ENCODE measurements around the gene COMMD7.

The COMMD7 gene

DNA sequence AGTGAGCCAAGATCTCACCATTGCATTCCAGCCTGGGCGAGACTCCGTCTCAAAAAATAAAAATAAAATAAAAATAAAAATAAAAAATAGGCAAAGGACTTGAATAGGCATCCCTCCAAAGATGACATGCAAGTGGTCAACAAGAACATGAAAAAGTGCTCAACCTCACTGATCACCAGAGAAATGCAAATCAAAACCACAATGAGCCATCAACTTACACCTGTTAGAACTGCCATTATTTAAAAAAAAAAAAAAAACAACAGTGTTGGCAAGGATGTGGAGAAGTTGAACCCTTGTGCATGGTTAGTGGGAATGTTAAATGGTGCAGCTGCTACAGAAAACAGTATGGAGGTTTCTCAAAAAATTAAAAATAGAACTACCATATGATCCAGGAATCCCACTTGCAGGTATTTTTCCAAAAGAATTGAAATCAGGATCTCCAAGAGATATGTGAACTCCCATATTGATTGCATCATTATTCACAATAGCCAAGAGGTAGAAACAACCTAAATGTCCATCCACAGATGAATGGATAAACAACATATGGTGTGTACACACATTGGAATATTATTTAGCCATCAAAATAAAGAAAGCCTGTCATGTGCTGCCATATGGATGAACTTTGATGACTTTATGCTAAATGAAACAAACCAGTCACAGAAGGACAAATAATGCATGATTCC lies 72.4 kb downstream of the COMMD7 start:
- Histone ChIP-seq H3K18ac (ENCODE audit: low read length) (no peak overlapping the region), H3K56ac (ENCODE audit: low read length) (no peak overlapping the region), H2BK15ac (replicated peaks; ENCODE audit: low read depth) (no peak overlapping the region), H4K5ac (ENCODE audit: low read length) (no peak overlapping the region), H2BK120ac (ENCODE audit: low read depth, low read length) (no peak overlapping the region), H3K4me1 (ENCODE audit: control insufficient read depth, low read depth, low read length) (no peaks in the 10 kb centered on the region), H3K4ac (ENCODE audit: low read depth, low read length) (no peak overlapping the region), H4K8ac (ENCODE audit: low read depth, low read length) (no peak overlapping the region), H3K9ac (ENCODE audit: low read length) (no peak overlapping the region), H3K36me3 (ENCODE audit: control insufficient read depth, insufficient read depth, low read length) (no peaks in the 10 kb centered on the region), H3K27ac (ENCODE audit: low read depth, low read length) (no peak overlapping the region), H3K4me3 (ENCODE audit: low read length) (no peak overlapping the region), H3K79me1 (ENCODE audit: low read length) (no peaks in the 10 kb centered on the region), H3K79me2 (ENCODE audit: control insufficient read depth, insufficient read depth, low read length) (no peaks in the 10 kb centered on the region), H3K27me3 (ENCODE audit: insufficient read depth, low read length, poor library complexity) (no peaks in the 10 kb centered on the region), H2BK5ac (ENCODE audit: low read length) (no peak overlapping the region), H3K23ac (ENCODE audit: low read length) (no peak overlapping the region), H3K4me2 (ENCODE audit: low read length) (no peak overlapping the region), H2AK5ac (ENCODE audit: low read length) (no peak overlapping the region)
- WGBS (ENCODE audit: extremely low coverage, insufficient coverage, low lambda C conversion rate) = no CpG with 5 or more reads among the region's 2 CpGs
- DNase-seq = no peak

DNA sequence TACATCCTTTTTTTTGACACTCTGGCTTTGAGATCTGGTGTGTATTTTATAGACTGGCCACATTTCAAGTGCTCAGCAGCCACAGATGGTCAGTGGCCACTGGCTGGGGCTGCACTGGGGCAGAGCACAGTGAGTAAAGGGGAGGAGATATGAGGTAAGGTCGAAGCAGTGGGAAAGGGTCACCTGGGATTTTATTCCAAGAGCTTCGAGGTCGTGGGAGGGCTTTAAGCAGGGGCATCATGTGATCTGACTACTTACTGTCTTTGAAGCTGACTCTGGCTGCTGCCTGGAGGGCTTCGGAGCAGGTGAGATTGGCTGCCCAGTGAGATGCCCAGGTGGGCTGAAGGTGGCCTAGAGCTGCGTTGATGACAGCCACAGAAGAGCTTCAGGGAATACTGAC lies 76.2 kb downstream of the COMMD7 start:
- Histone ChIP-seq H3K27ac (ENCODE audit: low read depth, low read length) (no peak overlapping the region), H2AK5ac (ENCODE audit: low read length) (no peak overlapping the region), H3K79me1 (ENCODE audit: low read length) (no peaks in the 10 kb centered on the region), H2BK5ac (ENCODE audit: low read length) (no peak overlapping the region), H3K18ac (ENCODE audit: low read length) (no peak overlapping the region), H3K56ac (ENCODE audit: low read length) (no peak overlapping the region), H2BK120ac (ENCODE audit: low read depth, low read length) (no peak overlapping the region), H3K79me2 (ENCODE audit: control insufficient read depth, insufficient read depth, low read length) (no peaks in the 10 kb centered on the region), H3K9ac (ENCODE audit: low read length) (no peak overlapping the region), H4K5ac (ENCODE audit: low read length) (no peak overlapping the region), H3K27me3 (ENCODE audit: insufficient read depth, low read length, poor library complexity) (no peaks in the 10 kb centered on the region), H3K4ac (ENCODE audit: low read depth, low read length) (no peak overlapping the region), H3K4me1 (ENCODE audit: control insufficient read depth, low read depth, low read length) (no peaks in the 10 kb centered on the region), H3K23ac (ENCODE audit: low read length) (no peak overlapping the region), H3K4me2 (ENCODE audit: low read length) (no peak overlapping the region), H4K8ac (ENCODE audit: low read depth, low read length) (no peak overlapping the region), H3K4me3 (ENCODE audit: low read length) (no peak overlapping the region), H2BK15ac (replicated peaks; ENCODE audit: low read depth) (no peak overlapping the region), H3K36me3 (ENCODE audit: control insufficient read depth, insufficient read depth, low read length) (no peaks in the 10 kb centered on the region)
- no CpG with 5 or more reads among the region's 5 CpGs for WGBS (ENCODE audit: extremely low coverage, insufficient coverage, low lambda C conversion rate)
- no peak for DNase-seq

GRCh38 chr20:32664678-32665159 lies 78.5 kb downstream of the COMMD7 start:
- no peak overlapping the region for H3K18ac ChIP-seq (ENCODE audit: low read length)
- H3K4me1 ChIP-seq (ENCODE audit: control insufficient read depth, low read depth, low read length) = no peaks in the 10 kb centered on the region
- no peaks in the 10 kb centered on the region for H3K36me3 ChIP-seq (ENCODE audit: control insufficient read depth, insufficient read depth, low read length)
- H4K5ac ChIP-seq (ENCODE audit: low read length) = no peak overlapping the region
- no peak overlapping the region for H3K4me2 ChIP-seq (ENCODE audit: low read length)
- H3K56ac ChIP-seq (ENCODE audit: low read length) = no peak overlapping the region
- H2BK5ac ChIP-seq (ENCODE audit: low read length) = no peak overlapping the region
- H3K79me1 ChIP-seq (ENCODE audit: low read length) = no peaks in the 10 kb centered on the region
- H3K4ac ChIP-seq (ENCODE audit: low read depth, low read length) = no peak overlapping the region
- no peak overlapping the region for H2AK5ac ChIP-seq (ENCODE audit: low read length)
- WGBS (ENCODE audit: extremely low coverage, insufficient coverage, low lambda C conversion rate) = no CpG with 5 or more reads among the region's 9 CpGs
- no peak overlapping the region for H3K27ac ChIP-seq (ENCODE audit: low read depth, low read length)
- H2BK120ac ChIP-seq (ENCODE audit: low read depth, low read length) = no peak overlapping the region
- H3K27me3 ChIP-seq (ENCODE audit: insufficient read depth, low read length, poor library complexity) = no peaks in the 10 kb centered on the region
- H3K4me3 ChIP-seq (ENCODE audit: low read length) = no peak overlapping the region
- no peaks in the 10 kb centered on the region for H3K79me2 ChIP-seq (ENCODE audit: control insufficient read depth, insufficient read depth, low read length)
- H3K23ac ChIP-seq (ENCODE audit: low read length) = no peak overlapping the region
- H3K9ac ChIP-seq (ENCODE audit: low read length) = no peak overlapping the region
- H2BK15ac ChIP-seq (replicated peaks; ENCODE audit: low read depth) = no peak overlapping the region
- no peak for DNase-seq
- no peak overlapping the region for H4K8ac ChIP-seq (ENCODE audit: low read depth, low read length)

- no peaks in the 10 kb centered on the region for H3K36me3 ChIP-seq (ENCODE audit: control insufficient read depth, insufficient read depth, low read length)
- H3K27ac ChIP-seq (ENCODE audit: low read depth, low read length) = no peak overlapping the region
- DNase-seq = no peak
- H3K56ac ChIP-seq (ENCODE audit: low read length) = no peak overlapping the region
- H4K8ac ChIP-seq (ENCODE audit: low read depth, low read length) = no peak overlapping the region
- no peak overlapping the region for H3K23ac ChIP-seq (ENCODE audit: low read length)
- no peak overlapping the region for H3K9ac ChIP-seq (ENCODE audit: low read length)
- H3K27me3 ChIP-seq (ENCODE audit: insufficient read depth, low read length, poor library complexity) = no peaks in the 10 kb centered on the region
- no peak overlapping the region for H2BK15ac ChIP-seq (replicated peaks; ENCODE audit: low read depth)
- no peaks in the 10 kb centered on the region for H3K4me1 ChIP-seq (ENCODE audit: control insufficient read depth, low read depth, low read length)
- H3K4me2 ChIP-seq (ENCODE audit: low read length) = no peak overlapping the region
- no peaks in the 10 kb centered on the region for H3K79me1 ChIP-seq (ENCODE audit: low read length)
- no peak overlapping the region for H3K18ac ChIP-seq (ENCODE audit: low read length)
- no peak overlapping the region for H3K4ac ChIP-seq (ENCODE audit: low read depth, low read length)
- no peak overlapping the region for H2BK5ac ChIP-seq (ENCODE audit: low read length)
- no peak overlapping the region for H2AK5ac ChIP-seq (ENCODE audit: low read length)
- WGBS (ENCODE audit: extremely low coverage, insufficient coverage, low lambda C conversion rate) = no CpG with 5 or more reads among the region's 11 CpGs
- H3K4me3 ChIP-seq (ENCODE audit: low read length) = no peak overlapping the region
- H4K5ac ChIP-seq (ENCODE audit: low read length) = no peak overlapping the region
- H3K79me2 ChIP-seq (ENCODE audit: control insufficient read depth, insufficient read depth, low read length) = no peaks in the 10 kb centered on the region
- H2BK120ac ChIP-seq (ENCODE audit: low read depth, low read length) = no peak overlapping the region
Observed at GRCh38 chr20:32664012-32664677, 79.1 kb downstream of the COMMD7 start.

DNA sequence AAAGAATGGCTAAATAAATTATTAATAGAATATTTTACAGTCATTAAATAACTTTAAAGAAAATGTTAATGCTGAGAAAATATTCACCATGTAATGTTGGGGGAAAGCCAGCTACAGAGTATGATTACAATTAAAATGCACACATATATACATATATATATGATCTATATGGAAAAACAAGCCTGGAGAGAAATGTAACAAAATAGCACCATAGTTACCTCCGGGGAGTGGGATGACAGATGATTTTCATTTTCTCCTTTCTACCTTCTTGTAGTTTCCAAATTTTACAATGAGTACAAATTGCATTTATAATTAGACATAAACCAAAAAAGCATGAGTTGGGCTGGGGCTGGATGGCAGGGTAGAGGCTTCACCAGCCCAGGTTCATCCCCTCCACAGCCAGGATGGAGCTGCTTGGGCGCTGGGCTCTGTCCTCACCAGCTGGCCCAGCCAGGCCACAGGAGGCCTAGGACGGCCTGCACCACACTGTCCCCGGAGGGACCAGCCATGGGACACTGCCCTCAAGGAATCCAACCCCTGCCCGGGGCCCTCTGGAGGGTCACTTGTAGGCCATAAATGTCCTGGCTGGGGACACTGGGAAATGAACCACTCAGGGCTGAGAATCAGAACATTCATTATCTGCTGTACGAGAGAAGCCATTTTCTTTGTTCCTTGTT lies 79.8 kb downstream of the COMMD7 start:
- no peak overlapping the region for H3K23ac ChIP-seq (ENCODE audit: low read length)
- no peaks in the 10 kb centered on the region for H3K79me1 ChIP-seq (ENCODE audit: low read length)
- no peaks in the 10 kb centered on the region for H3K4me1 ChIP-seq (ENCODE audit: control insufficient read depth, low read depth, low read length)
- H2BK15ac ChIP-seq (replicated peaks; ENCODE audit: low read depth) = no peak overlapping the region
- no peak overlapping the region for H2BK120ac ChIP-seq (ENCODE audit: low read depth, low read length)
- H3K4ac ChIP-seq (ENCODE audit: low read depth, low read length) = no peak overlapping the region
- H3K18ac ChIP-seq (ENCODE audit: low read length) = no peak overlapping the region
- no peak overlapping the region for H3K9ac ChIP-seq (ENCODE audit: low read length)
- no peaks in the 10 kb centered on the region for H3K27me3 ChIP-seq (ENCODE audit: insufficient read depth, low read length, poor library complexity)
- WGBS (ENCODE audit: extremely low coverage, insufficient coverage, low lambda C conversion rate) = no CpG with 5 or more reads among the region's 6 CpGs
- H3K4me3 ChIP-seq (ENCODE audit: low read length) = no peak overlapping the region
- no peak overlapping the region for H3K4me2 ChIP-seq (ENCODE audit: low read length)
- DNase-seq = no peak
- no peak overlapping the region for H3K27ac ChIP-seq (ENCODE audit: low read depth, low read length)
- H2BK5ac ChIP-seq (ENCODE audit: low read length) = no peak overlapping the region
- no peak overlapping the region for H4K5ac ChIP-seq (ENCODE audit: low read length)
- H3K56ac ChIP-seq (ENCODE audit: low read length) = no peak overlapping the region
- no peak overlapping the region for H4K8ac ChIP-seq (ENCODE audit: low read depth, low read length)
- H2AK5ac ChIP-seq (ENCODE audit: low read length) = no peak overlapping the region
- H3K79me2 ChIP-seq (ENCODE audit: control insufficient read depth, insufficient read depth, low read length) = no peaks in the 10 kb centered on the region
- no peaks in the 10 kb centered on the region for H3K36me3 ChIP-seq (ENCODE audit: control insufficient read depth, insufficient read depth, low read length)

All from mesendoderm (in vitro differentiated cells).